GM21526 (cell line): ENCODE results near the gene EHF.
"Not testable (repeated sequence)": the region's sequence is repeated elsewhere in the genome, so short reads cannot be mapped to it uniquely, and the experiment has no call there.

ENCODE experiments used
- ATAC-seq: cut with Tn5 transposase; IDR thresholded peaks from one replicate; pipeline ENCODE4 v1.9.1; 2021; ENCODE audit warnings: moderate library complexity; ENCODE audit not compliant: unreplicated experiment, low FRiP score

EHF gene

DNA sequence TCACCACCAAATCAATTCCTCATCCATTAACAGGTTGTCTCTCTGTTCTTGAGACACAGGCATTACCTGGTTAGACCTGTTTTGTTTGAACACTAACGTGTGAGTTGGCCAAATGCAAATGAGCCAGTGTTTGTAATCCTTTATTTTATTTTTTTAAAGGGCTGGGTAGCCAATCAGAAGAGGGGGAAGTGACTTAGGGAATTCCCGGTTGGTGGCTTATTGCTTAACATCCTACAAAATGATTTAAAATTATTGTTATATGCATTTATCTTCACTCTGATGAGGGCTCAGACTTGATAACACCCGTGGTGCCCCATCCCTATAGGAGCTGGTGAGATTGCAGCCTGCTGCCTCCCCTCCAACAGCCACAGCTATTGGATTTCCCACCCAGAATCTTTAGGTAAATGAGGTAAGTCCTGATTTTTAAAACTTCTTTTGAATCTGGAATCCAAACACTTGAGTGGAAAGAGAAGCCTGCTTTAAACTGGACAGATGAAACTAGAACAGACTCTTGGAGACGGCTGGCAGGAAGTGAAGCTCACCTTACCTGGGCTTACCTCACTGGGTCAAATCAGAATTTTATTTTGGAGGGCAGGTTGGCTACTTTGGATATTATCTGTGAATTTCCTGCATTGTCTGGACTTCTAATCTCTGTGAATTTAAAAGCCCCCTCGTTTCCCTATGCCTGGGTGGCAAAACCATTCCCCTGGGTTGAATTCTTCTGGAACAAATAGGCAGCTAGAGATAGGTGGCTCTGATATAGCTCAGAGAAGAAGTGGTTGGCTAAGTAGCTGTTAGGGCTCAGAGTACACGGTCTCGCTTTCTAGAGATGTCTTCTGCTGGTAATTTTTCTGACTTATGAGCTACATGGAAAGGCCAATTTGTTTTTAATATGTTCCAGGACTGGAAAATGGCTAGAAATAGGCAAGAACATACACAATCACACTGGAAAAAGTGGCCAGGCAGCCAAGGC lies at the start of gene EHF:
Gene EHF, plus strand, starts transcription at position 274 of the 973 bp plus-strand sequence. CDS start 21,538 bp downstream, outside the sequence.
- no peak for ATAC-seq

- ATAC-seq: no peak
These were observed 47.4 kb upstream of the EHF start for GRCh38 chr11:34573537-34573936.

DNA sequence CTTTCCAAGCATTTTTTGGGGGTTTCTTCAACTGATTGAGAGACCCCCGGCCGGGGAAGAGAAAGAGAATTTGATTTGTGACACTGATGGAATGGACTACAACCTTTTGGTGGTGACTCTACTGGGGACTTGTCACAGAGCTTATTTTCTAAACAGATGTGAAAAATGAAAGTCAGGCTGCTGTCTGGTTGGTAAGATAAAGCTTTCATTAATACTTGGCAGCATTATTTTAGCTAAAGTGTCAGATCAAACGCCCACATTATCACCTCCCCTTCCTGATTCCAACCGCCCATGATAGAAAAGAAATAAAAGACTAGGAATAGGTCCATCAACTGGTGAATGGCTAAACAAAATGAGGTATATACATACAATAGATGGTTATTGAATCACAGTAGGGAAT lies 45.6 kb upstream of the EHF start:
- ATAC-seq: no peak

DNA sequence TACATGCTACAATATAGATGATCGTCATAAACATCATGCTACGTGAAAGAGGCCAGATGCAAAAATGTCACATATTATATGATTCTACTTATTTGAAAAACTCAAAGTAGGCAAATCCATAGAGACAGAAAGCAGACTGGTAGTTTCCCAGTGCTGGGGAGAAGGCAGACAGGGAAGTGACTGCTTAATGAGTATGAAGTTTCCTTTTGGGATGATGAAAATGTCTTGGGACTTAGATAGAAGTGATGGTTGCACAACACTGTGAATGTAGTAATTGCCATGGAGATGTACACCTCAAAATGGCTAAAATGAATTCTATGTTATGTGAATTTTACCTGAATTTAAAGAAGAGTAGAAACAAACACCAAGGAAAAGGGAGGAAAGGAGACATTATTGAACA lies 45.2 kb upstream of the EHF start:
- no peak for ATAC-seq

- no peak for ATAC-seq
These were observed 44.6 kb upstream of the EHF start for GRCh38 chr11:34576331-34576730.

DNA sequence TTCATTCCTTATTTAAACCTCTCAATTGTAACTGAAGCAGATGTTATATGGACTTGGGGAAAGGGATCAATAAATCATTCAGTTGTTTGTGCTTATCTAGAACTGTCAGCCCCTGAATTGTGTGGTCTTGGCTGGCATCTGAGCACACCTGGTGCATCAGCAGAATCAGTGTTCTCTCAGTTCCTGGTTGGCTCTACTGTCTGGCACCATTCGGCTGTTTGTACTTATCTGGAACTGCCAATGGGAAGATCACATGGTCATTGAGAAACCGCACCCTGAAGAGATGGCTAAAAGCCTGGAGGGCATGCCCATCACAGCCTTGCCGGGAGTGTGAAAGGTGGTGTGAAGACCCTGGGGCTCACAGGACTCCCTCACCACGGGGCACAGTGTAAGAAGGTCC lies 37.1 kb upstream of the EHF start:
- no peak for ATAC-seq

DNA sequence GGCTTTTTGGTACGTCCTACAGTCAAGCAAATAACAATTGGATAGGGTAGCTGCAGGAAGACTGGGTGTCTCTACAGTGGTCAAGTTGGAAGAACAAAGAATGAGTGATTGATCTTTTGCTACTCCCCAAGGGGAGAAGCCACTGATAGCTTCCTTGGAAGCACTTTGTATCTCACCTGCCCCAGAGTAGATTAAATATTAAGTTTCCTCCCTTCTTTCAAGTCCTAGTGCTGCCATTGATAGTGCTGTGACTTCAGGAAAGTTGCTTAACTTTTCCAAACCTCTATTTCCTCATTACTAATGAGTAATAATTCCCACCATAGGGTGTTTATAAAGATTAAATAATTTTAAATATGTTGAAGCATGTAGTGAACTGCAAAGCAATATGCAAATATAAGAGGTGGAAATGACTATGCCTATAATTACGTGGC lies 35.6 kb upstream of the EHF start:
- ATAC-seq: no peak

GRCh38 chr11:34585735-34586487 lies 35.0 kb upstream of the EHF start:
- ATAC-seq: no peak

- no peak for ATAC-seq
These were observed 34.2 kb upstream of the EHF start for GRCh38 chr11:34586488-34587281.

GRCh38 chr11:34587282-34587677 lies 33.6 kb upstream of the EHF start:
- ATAC-seq: no peak

DNA sequence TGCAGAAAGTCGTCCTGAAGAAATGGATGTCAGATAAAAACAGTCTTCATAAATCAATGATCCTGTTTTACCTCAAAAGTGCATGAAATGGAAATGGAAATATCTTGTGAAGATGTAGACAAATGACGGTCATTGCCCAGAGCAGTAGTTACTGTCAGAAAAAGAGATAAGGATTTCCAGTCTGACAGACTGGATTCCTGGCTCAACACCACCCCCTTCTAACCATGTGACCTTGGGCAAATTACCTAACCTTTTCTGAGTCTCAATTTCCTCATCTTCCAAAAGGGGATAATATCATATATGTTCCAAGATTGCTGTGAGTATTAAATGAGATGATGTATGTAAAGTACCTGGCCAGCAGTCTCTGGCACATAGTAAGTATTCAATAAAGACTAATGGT lies 32.9 kb upstream of the EHF start:
- ATAC-seq: no peak

DNA sequence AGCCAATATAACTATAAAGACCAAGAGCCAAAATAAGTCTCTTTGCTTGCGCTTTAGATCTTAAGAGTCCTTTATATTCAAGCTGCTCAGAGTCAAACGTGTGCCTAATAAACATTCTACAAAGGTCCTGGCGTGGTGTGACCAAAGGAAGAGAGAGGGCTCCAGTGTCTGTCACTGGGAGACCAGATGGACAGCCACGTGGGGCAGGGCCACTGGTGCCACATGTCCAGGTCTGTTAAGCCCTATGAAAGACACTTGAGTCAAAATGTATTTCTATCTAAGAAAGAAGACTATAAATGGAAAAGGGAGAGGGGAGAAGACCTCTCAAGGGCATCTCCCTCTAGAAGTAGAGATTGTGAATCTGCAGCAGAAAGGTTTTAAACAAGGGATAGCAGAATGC lies 32.2 kb upstream of the EHF start:
- no peak for ATAC-seq

DNA sequence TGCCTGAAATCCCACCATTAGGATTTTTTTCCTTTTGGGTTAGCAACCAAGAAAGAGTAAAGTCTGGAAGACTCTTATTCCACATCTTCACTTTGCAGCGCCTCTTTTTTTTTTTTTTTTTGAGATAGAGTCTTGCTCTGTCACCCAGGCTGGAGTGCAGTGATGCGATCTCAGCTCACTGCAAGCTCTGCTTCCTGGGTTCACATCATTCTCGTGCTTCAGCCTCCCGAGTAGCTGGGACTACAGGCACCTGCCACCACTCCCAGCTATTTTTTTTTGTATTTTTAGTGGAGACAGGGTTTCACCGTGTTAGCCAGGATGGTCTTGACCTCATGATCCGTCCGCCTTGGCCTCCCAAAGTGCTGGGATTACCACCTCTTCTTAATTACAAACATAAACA lies 31.7 kb upstream of the EHF start:
- ATAC-seq: not testable (repeated sequence)

- ATAC-seq: no peak
These were observed 27.8 kb upstream of the EHF start for GRCh38 chr11:34593085-34593484.

DNA sequence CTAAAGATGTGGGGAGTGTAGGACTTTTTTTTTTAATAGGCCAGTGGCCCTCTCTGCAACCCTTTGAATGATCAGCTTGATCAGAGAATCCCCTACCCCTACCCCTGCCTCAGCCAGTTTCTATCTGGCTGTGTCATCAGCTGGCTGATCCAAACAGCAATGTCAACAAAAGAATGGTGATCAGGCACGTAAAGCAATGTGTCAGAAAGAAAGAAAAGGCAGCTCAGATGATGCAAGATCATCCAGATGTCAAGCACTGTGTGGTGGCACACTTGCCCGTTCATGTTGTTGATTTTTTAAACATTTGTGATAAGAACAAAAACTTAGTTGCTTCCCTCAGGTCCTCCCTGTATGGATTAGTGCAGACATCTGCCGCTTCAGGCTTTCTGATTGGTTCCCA lies 26.3 kb upstream of the EHF start:
- no peak for ATAC-seq

DNA sequence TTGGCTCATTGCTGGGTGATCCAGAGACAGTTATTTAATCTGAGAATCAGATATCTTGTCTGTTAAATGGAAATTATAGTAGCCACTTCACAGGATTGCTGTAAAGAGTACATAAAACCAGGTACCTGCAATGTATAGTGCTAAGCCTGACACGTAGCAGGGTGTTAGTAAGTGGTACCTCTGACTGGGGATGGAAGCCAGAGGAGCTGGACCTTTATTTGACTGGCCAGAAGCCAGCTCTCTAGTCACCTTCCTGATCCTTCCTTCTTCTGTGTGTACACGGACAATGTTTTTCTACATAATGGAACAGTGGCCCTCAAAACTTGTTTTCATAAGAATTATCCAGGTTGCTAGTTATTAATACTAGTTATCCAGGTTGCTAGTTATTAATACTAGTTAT lies 25.5 kb upstream of the EHF start:
- no peak for ATAC-seq

- ATAC-seq: no peak
These were observed 24.8 kb upstream of the EHF start for GRCh38 chr11:34595960-34596644.

- no peak for ATAC-seq
These were observed 21.4 kb upstream of the EHF start for GRCh38 chr11:34599406-34599945.

DNA sequence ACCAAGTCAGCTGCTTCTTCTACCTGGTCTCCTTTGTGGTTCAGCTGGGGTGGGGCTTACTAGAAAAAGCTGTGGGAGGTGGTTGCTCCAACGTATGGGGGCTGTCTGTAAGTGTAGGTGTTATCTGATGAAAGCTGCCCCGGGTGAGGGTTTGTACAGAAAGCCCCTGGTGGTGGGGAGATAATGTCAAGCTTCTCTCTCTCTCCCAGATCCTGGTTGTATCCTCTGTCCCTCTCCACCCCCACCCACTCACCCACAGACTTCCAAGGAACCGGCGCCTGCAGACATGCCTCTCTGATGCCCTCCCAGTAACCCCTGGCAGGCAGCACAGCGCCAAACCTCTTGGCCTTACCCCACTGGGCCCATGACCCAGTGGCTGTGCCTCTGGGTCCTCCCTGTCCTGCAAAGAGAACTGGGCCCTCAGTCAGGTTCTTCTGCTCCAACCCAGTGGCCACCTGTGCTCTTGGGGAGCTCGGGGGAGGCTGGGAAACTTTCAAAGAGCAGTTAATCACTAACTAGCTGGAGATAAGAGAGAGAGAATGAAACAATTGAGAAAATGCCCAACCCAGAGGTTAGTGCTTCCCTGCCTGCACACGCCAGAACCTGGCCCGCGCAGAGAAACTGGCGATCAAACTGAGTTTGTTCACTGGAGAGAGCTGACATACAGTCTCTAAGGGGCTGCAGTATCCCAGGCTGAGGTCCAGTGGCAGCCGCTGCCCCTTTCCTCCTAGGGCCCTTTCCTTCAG lies 20.4 kb upstream of the EHF start:
- no peak for ATAC-seq
